Kidney capillary endothelial cell (primary cell): Measurements from ENCODE around the gene CBX8.
A peak's percentile ranks its signal among the peaks of the same experiment; 100 is the strongest.

Source experiments
- DNase-seq: peaks from one replicate; pipeline ENCODE4 v3.0.0-alpha.2; 2018; ENCODE audit warnings: low spot score

CBX8 gene

DNA sequence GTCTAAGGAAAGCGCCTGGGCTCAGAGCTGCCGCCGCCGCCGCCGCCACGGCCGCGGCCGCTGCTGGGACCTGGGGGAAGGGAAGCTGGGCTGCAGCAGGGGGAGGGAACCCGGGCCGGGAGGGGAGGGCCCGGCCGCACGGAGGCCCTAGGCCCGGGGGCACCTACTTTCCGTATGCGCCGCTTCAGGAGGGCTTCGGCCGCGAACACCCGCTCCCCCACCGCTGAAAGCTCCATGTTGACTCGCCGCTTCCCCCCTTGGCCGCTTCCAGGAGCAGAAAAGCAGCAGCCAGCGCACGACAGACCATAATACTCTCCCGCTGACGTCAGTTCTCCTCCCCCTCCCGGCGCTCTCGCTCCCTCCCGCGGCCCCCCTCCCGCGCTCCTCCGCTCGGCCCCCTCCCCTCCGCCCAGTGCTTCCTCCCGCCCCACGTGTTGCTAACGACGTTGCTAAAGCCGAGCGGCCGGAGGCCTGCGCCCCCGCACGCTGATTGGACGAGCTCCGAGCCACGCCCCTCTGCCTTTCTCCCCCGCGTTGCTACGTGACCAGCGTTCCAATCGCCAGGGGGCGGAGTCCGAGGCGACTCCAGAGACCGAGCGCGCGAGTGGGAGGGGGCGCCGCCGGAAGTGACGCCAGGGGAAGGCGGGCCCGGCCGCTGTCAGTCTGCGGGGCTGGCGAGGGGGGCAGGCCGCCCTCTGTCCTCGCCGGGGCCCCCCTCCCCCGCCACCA lies at the start of gene CBX8:
Gene CBX8, minus strand, starts transcription at position 315 of the 729 bp plus-strand sequence. Its CDS starts 79 bp downstream, at position 236.
- DNase-seq = peak; percentile 99

DNA sequence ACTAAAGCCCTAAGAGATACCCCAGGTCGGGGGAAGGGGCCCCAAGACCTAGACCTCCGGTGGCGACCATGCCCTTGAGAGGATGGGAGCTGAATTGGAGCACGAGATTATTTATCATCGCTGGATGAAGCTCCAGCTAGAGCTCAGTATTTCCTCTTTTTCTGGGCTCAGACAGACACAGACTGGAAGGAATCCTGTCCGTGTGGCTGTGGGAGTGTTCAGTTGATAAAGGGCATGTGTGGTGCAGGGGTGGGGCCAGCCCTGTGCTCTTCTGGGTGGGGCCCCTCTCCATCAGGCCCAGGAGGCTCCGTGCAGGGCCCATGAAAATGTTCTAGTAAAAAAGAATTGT lies 48.7 kb upstream of the CBX8 start:
- DNase-seq = no peak

- DNase-seq = no peak
These were observed 48.2 kb upstream of the CBX8 start for GRCh38 chr17:79844869-79845600.

DNA sequence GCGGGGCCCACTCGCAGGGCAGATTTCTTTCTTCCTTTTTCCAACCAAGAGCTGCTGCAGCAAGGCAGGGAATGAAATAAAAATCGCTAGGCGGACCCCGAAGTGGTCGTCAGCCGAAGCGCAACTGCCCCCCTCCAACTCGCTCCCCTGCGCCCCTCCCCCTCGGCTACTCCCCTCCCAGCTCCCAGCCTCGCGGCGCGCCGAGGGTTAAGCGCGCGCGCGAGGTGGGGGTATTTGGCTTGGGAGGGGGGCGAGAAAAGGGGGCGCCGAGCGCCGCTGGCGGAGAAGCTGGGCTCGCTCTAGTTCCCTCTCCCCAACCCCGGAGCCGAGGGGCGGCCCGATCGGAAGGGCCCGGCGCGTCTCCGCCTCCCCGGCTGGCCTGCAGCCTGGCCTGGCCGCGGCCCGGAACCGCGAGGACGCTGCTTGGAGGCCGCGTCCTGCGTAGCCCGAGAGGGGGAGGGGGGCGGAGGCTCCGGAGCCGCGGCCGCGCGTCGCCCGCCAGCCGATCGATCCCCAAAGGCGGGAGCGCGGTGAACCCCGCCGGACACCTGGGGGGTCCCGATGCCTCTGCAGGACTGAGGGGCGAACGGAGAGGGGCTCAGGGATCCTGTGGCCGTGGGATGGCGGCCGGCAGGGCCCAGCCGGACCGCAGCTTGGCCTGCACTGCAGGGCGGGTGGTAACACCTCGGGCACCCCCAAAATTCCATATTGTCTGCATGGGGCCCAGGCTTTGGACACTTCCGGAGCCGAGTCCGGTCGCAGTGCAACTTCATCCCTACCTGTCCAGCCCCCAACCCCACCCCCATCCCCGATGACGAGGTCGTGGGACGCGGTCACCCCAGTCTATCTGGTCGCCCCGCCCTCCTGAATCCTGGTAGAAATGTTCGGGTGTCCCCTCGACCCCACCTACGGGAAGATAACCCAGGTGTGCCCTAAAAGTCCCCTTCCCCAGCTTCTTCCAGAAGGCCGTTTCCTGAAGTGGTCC lies 47.2 kb upstream of the CBX8 start:
- DNase-seq = no peak

GRCh38 chr17:79843474-79843815 lies 46.6 kb upstream of the CBX8 start:
- no peak for DNase-seq

- no peak for DNase-seq
These were observed 46.0 kb upstream of the CBX8 start for GRCh38 chr17:79842656-79843473.

- DNase-seq = no peak
These were observed 45.3 kb upstream of the CBX8 start for GRCh38 chr17:79842136-79842655.

- DNase-seq = no peak
These were observed 44.7 kb upstream of the CBX8 start for GRCh38 chr17:79841369-79842135.

DNA sequence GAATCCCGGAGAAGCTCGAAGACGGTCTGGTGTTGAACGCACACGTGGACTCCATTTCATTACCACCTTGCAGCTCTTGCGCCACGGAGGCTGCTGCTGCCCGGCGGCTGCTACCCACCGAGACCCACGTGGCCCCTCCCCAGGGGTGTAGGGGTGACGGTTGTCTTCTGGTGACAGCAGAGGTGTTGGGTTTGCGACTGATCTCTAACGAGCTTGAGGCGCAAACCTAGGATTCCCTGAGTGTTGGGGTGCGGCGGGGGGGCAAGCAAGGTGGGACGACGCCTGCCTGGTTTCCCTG lies 44.1 kb upstream of the CBX8 start:
- no peak for DNase-seq

GRCh38 chr17:79840269-79840988 lies 43.6 kb upstream of the CBX8 start:
- no peak for DNase-seq

- peak; percentile 73 for DNase-seq
These were observed 42.7 kb upstream of the CBX8 start, which contains the start of gene CBX4 for GRCh38 chr17:79839356-79840268. TSS of gene CBX4 (minus strand) at chr17:79839440. CDS start at chr17:79839251, 189 bp downstream.

GRCh38 chr17:79838522-79839274 lies 41.8 kb upstream of the CBX8 start:
- DNase-seq = no peak

GRCh38 chr17:79837888-79838521 lies 41.1 kb upstream of the CBX8 start:
- DNase-seq = no peak

GRCh38 chr17:79836972-79837887 lies 40.4 kb upstream of the CBX8 start:
- DNase-seq = no peak

GRCh38 chr17:79836510-79836971 lies 39.7 kb upstream of the CBX8 start:
- no peak for DNase-seq

GRCh38 chr17:79835953-79836509 lies 39.2 kb upstream of the CBX8 start:
- no peak for DNase-seq
